OCI-LY3 (cell line): ENCODE data around the gene RBPJ.

Source experiments
- CTCF ChIP-seq: fragments of 200-600, 300-600 bp; sonication (generic); IDR thresholded peaks from 2 replicates; pipeline ENCODE4 v1.5.1; 2014; ENCODE audit warnings: antibody characterized with exemption, low read length, low read depth
- EZH2phosphoT487 ChIP-seq: fragments of 200-600 bp; shearing (Covaris generic); IDR thresholded peaks from 2 replicates; pipeline ENCODE4 v1.6.1; 2018; ENCODE audit warnings: antibody characterized with exemption, mixed run types, low read depth

GRCh38 chr4:26473893-26474292, 153.1 kb downstream of the RBPJ start:
- TF ChIP-seq CTCF (no peak; the same call in 1 of the 2 replicates), EZH2phosphoT487 (no peak)
